GM18498 (cell line): ENCODE measurements around the gene IPO8.
"Not testable (repeated sequence)": the region's sequence is repeated elsewhere in the genome, so short reads cannot be mapped to it uniquely, and the experiment has no call there.

Source experiments
- ATAC-seq: cut with Tn5 transposase; IDR thresholded peaks from one replicate; pipeline ENCODE4 v1.9.1; 2021; ENCODE audit warnings: mild to moderate bottlenecking, moderate library complexity; ENCODE audit not compliant: unreplicated experiment

IPO8 gene

DNA sequence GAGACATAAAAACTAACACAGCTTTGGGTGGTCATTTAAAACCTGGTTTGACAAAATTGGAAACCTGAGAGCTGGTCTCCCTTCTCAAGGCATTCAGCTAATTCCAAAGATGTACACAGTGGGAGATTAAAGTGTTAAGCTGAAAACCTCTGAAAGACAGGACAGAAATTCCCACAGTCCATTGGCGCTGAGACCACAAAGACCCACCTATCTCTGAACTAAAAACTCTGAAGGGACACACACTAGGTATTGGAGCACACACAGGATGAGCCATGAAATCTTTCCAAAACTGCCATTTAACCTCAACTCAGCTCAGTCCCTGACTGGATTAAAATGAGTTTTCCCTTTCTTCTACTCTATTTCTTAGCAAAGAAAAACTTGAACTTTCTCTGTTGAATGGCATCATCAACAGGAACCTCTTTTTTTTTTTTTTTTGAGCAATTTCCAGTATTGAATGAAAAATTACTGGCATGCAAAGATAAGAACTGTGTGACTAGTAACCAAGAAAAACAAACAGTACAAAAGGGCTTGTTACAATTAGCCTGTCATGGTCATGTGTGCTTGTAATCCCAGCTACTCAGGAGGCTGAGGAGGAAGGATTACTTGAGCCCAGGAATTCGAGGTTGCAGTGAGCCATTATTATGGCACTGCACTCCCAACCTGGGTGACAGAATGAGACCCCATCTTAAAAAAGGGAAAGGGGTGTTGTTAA is 82.4 kb downstream of the IPO8 start:
- ATAC-seq: no peak

DNA sequence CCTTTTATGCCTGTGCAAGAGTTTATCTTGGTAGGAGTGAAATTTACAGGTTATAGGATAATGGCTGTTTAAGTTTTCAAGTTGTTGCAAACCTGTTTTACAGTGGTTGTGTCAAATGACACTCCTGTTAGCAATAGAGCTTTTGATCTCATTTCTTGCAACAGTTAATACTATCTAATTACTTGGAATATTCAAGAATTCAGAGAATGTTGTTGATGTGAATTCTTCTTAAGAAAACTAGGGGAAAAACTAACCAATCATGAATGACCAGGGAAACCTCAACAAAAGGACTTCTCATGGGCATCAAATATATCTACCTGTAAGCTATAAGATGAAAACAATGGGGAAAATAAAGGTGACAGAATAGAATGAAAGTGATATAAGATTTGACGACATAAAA is 85.0 kb downstream of the IPO8 start:
- ATAC-seq: no peak

DNA sequence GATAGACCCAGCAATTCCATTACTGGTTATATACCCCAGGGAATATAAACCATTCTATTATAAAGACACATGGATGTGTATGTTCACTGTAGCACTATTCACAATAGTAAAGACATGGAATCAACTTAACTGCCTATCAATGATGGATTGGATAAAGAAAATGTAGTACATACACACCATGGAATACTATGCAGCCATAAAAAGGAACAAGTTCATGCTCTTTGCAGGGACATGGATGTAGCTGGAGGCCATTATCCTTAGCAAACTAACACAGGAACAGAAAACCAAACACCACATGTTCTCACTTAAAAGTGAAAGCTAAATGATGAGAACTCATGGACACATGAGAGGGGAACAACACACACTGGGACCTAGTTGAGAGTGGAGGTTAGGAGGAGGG is 85.8 kb downstream of the IPO8 start:
- not testable (repeated sequence) for ATAC-seq

DNA sequence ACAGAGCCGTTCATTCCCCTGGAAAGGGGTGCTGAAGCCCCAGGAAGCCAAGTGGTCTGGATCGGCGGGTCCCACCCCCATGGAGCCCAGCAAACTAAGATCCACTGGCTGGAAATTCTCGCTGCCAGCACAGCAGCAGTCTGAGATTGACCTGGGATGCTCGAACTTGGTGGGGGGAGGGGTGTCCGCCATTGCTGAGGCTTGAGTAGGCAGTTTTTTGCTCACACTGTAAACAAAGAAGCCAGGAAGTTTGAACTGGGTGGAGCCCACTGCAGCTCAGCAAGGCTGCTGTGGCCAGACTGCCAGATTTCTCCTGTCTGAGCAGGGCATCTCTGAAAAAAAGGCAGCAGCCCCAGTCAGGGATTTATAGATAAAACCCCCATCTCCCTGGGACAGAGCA is 91.4 kb downstream of the IPO8 start:
- ATAC-seq: not testable (repeated sequence)

DNA sequence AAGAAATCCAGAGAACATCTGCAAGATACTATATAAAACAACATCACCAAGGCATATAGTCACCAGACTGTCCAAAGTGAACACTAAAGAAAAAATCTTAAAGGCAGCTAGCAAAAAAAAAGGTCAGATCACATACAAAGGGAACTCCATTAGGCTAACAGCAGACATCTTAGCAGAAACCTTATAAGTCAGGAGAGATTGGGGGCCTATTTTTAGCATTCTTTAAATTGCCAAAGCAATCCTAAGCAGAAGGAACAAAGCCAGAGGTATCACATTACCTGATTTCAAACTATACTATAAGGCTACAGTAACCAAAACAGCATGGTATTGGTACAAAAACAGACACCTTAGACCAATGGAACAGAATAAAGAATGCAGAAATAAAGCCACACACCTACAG is 92.5 kb downstream of the IPO8 start:
- no peak for ATAC-seq

DNA sequence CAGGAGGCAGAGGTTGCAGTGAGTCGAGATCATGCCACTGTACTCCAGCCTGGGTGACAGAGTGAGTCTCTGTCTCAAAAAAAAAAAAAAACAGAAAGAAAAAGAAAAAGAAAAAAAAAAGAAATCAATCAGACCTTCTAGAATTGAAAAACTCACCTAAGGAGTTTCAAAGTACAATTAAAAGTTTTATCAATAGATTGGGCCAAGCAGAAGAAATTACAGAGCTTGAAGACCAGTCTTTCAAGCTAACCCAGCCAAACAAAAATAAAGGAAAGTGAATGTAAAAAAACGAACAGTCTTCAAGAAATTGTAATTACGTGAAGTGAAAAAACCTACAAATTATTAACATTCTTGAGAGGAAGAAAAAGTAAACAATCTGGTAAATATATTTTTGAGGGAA is 93.0 kb downstream of the IPO8 start:
- ATAC-seq: no peak

DNA sequence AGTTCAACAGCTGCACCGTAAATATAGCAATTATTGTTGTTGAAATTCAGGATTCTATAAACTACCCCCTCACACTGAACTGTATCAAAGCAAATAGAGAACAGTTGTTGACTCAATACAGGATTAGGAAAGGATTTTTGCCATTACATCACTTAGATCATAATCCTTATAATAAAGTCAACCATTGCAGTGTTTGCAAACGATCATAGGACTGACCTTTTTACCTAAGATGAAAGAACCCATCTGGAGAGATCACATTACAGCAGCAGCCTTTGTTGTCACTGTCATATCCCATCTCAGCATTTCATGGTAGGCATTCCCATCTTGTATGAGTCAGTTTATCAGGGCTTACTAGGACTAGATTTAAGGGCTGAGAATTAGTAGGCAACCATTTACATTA is 96.1 kb downstream of the IPO8 start:
- ATAC-seq: no peak

DNA sequence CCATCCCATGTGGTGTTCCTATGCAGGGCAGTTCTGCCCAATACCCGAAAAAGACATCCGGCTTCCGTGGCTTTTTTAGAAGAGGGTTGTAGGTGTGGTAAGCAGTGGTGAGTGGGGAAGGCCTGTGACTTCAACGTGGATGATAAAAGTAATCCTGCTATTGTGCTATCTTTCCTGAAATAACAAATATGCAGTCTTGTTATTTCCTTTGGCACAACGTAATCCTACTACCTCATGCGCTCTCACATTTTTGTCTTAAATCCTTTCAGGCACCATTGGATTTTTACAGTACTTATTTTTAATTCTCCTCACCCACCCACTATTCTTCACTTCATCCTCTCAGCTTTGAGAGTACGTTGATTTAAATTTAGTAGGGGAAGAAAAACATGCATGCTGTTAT is 96.8 kb downstream of the IPO8 start:
- ATAC-seq: no peak

DNA sequence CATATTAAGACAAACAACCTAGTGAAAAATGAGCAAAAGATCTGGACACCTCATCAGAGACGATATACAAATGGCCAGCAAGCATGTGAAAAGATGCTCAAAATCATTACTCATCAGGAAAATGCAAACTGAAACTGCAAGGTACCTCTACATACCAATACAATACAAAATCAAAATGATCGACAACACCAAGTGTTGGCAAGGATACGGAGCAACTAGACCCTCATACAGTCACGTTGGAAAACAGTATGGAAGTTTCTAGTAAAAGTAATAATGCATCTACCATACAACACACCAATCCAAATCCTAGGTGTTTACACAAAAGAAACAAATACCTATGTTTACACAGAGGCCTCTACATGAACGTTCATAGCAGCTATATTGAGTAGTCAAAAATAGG is 99.9 kb downstream of the IPO8 start:
- no peak for ATAC-seq

DNA sequence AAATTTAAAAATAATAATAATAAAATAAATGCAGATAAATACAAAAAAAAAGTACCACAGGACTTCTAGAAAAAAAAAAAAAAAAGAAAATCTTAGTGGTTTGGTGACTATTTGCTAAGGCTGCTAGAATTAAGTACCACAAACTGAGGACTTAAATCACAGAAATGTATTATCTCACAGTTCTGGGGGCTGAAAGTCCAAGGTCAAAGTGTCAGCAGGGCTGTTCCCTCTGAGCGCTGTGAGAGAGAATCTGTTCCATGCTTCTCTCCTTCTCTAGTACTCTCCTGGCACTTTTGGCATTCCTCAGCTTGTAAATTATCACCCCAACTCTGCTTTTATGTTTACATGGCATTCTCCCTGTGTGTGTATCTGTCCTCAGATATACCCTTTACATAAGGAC is 101.2 kb downstream of the IPO8 start:
- ATAC-seq: no peak

DNA sequence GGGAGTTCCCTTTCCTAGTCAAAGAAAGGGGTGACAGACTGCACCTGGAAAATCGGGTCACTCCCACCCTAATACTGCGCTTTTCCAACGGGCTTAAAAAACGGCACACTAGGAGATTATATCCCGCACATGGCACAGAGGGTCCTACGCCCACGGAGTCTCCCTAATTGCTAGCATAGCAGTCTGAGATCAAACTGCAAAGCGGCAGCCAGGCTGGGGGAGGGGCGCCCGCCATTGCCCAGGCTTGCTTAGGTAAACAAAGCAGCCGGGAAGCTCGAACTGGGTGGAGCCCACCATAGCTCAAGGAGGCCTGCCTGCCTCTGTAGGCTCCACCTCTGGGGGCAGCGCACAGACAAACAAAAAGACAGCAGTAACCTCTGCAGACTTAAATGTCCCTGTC is 107.1 kb downstream of the IPO8 start:
- not testable (repeated sequence) for ATAC-seq

DNA sequence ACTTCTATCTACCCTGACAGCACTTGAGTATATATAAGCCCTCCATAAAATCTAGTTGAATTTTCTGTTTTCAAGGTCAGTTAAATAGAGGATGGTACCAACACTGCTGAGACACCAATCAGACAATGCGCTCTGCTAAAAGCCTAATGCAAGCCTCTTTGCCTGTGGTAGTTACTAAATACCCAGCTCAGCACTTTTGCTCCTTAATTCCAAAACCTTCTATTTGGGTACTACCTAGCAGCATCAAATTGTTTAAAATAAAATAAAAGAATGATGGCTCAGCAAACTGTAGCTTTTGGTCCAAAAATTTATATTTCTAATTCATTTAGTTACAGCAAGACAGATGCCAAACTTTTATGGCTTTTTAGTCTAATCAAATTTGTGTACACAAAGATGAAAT is 107.9 kb downstream of the IPO8 start:
- ATAC-seq: no peak

DNA sequence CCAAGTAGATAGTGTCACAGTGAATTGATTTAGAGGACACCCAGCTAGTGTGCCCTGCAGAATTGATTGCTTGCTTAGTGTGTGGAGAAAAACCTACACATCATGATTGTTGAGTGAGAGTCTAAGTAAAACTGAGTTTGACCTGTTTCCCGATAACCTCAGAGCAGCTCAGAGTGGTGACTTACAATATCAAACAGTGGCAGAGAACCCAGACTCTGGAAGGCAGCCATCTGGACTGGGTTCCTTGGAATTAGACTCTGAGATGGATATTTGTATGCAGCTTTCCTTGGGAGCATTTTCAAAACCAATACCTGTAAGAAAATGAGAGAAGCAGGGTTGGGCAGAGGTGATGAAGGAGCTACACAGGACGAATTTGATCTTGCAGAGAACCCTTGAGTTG is 109.8 kb downstream of the IPO8 start:
- ATAC-seq: no peak

DNA sequence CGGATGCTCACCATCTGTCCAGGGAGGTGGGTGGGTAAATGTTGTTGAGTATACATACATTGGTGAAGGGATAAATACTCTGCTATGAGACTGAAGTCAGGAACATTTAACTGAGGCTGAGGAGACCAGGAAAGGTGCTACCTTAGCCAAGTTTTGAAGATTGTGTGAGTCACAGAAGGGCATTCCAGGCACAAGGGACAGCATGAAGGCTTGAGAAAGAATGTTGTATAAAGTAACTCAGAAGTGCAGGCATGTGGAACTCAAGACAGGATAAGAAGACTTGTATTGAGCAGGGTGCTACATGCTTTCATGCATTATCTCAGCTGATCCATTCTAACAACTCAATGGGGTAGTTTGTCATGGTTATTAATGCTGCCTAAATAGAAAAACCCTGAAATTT is 112.7 kb downstream of the IPO8 start:
- no peak for ATAC-seq

DNA sequence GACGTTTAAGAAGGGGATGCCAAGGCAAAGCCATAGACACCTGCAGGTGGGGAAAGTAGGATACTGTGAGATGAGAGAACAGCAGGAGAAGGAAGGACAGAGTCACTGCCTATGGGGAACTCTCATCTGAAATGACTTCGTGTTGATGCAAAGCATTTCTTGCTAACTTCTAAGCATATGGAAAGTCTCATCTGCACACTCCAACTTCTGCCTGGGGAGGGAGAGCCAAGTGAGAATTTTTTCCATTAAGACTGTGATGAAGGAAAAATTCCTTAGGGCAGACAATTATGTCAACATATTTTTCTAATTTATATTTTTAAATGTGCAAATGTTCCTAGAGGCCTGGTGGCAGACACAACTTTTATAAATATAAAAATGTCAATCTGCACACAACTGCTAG is 115.3 kb downstream of the IPO8 start:
- ATAC-seq: no peak
